ENCODE results near the gene DNAJA3. TPM values are rescaled to one million over a fixed set of nuclear protein-coding genes. Genes with fewer than 3 reads are reported as not detected.
A peak's percentile ranks its signal among the peaks of the same experiment; 100 is the strongest.

The DNAJA3 gene
- total RNA-seq, 1 donor, result 50.1 TPM

DNA sequence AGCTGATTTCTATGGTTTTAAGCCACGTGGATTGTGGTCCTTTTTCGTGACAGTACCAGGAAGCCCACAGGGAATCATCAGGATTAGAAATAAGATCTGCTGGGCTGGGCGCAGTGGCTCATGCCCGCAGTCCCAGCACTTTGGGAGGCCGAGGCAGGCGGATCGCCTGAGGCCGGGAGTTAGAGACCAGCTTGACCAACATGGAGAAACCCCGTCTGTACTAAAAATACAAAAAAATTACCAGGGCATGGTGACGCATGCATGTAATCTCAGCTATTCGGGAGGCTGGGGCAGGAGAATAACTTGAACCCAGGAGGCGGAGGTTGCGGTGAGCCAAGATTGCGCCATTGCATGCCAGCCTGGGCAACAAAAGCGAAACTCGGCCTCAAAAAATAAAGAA lies 42.2 kb downstream of the DNAJA3 start:
- TF ChIP-seq, protein P1, sequence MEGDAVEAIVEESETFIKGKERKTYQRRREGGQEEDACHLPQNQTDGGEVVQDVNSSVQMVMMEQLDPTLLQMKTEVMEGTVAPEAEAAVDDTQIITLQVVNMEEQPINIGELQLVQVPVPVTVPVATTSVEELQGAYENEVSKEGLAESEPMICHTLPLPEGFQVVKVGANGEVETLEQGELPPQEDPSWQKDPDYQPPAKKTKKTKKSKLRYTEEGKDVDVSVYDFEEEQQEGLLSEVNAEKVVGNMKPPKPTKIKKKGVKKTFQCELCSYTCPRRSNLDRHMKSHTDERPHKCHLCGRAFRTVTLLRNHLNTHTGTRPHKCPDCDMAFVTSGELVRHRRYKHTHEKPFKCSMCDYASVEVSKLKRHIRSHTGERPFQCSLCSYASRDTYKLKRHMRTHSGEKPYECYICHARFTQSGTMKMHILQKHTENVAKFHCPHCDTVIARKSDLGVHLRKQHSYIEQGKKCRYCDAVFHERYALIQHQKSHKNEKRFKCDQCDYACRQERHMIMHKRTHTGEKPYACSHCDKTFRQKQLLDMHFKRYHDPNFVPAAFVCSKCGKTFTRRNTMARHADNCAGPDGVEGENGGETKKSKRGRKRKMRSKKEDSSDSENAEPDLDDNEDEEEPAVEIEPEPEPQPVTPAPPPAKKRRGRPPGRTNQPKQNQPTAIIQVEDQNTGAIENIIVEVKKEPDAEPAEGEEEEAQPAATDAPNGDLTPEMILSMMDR (IDR thresholded peaks at IDR 0.05; ENCODE audit: insufficient read depth, low read depth, low read length), result no peak
- no peak overlapping the region for H3K4me3 ChIP-seq (ENCODE audit: low read depth, low read length)
- DNase-seq (ENCODE audit: low read depth), result no peak

DNA sequence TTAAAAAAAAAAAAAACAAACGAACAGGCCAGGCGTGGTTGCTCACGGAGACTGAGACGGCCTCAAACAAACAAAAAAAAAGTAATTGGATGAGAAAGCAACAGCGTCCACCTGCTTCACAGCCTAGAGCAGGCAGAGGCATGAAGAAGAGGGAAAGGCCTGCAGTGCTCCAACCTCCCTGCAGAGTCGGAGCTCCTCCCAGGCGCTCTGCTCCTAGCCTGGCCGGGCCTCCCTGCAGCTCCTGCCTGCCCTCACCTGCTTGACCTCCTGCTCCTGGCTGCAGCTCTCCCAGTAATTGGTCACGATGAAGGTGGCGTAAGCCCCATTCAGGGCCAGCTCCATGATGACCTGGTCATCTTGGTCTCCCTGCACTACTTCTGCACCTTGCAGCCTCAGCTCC lies 43.3 kb downstream of the DNAJA3 start:
- TF ChIP-seq, protein P1 (IDR thresholded peaks at IDR 0.05; ENCODE audit: insufficient read depth, low read depth, low read length), result no peak
- DNase-seq (ENCODE audit: low read depth), result no peak
- no peak overlapping the region for H3K4me3 ChIP-seq (ENCODE audit: low read depth, low read length)

DNA sequence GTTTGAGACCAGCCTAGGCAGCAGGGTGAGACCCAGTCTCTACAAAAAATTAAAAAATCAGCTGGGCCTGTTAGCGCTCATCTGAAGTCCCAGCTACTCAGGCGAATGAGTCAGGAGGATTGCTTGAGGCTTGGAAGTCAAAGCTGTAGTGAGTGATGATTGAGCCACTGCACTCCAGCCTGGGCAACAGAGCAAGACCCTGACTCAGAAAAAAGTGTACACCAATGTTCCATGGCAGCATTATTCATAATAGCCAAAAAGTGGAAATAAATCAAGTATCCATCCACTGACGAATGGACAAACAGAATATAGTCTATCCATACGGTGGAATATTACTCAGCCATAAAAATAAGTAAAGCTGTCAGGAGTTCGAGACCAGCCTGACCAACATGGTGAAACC lies 46.2 kb downstream of the DNAJA3 start:
- H3K4me3 ChIP-seq (ENCODE audit: low read depth, low read length), result no peak overlapping the region
- TF ChIP-seq, protein P1 (IDR thresholded peaks at IDR 0.05; ENCODE audit: insufficient read depth, low read depth, low read length), result no peak
- no peak for DNase-seq (ENCODE audit: low read depth)

DNA sequence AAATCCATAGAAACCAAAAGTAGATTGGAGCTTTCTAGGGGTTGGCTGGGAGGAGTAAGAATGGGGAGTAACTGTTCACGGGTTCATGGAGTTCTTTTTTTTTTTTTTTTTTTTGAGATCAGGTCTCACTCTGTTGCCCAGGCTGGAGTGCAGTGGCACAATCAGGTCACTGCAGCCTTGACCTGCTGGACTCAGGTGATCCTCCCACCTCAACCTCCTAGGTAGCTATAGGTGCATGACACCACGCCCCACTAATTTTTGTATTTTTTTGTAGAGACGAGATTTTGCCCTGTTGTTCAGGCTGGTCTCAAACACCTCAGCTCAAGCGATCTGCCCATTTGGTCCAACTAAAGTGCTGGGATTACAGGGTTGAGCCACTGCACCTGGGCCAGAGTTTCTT lies 47.2 kb downstream of the DNAJA3 start:
- H3K4me3 ChIP-seq (ENCODE audit: low read depth, low read length), result no peak overlapping the region
- DNase-seq (ENCODE audit: low read depth), result no peak
- TF ChIP-seq, protein P1 (IDR thresholded peaks at IDR 0.05; ENCODE audit: insufficient read depth, low read depth, low read length), result no peak

DNA sequence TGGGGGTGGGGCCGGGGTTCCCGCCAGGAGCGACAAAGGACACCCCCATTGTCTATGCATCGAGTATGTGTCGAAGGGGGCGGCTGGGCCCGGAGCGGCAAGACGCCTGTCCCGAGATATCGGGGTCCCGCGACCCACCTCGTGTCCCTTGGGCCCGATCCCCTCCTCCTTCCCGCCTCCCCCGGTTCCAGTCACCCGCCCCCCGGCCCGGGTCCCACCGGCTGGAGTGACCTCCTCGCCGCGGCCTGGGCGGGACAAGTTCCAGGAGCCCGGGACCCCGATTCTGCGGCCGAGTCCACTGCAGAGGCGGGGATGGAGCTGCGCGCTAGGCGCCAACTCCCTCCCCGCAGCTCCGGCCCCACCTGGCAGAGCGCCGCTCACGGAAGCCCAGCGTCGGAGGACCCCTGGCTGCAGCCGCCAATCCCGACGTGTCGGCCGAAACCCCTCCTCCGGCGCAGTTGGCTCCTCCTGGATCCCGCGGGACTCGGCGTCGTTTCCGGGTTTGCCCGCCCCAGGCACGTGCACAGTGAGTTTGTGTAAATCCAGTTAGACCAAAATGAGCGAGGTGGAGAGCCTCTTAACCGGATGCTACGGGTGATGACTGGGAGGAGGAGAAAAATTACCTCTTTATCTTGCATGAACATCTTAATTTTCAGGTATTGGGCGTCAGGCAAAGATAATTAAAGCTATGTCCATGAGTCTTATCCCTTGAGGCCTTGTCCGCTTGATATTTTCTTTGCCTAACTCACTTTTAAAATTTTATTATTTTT lies 48.7 kb downstream of the DNAJA3 start, which contains the start of gene NMRAL1:
NMRAL1 (minus strand) TSS at position 434 of the 770 bp plus-strand sequence. CDS start 493 bp downstream, outside the sequence.
- peak; percentile 92 for DNase-seq (ENCODE audit: low read depth)
- TF ChIP-seq, protein P1 (IDR thresholded peaks at IDR 0.05; ENCODE audit: insufficient read depth, low read depth, low read length), result no peak
- H3K4me3 ChIP-seq (ENCODE audit: low read depth, low read length), result peak within 1 kb of the TSS; percentile 65

DNA sequence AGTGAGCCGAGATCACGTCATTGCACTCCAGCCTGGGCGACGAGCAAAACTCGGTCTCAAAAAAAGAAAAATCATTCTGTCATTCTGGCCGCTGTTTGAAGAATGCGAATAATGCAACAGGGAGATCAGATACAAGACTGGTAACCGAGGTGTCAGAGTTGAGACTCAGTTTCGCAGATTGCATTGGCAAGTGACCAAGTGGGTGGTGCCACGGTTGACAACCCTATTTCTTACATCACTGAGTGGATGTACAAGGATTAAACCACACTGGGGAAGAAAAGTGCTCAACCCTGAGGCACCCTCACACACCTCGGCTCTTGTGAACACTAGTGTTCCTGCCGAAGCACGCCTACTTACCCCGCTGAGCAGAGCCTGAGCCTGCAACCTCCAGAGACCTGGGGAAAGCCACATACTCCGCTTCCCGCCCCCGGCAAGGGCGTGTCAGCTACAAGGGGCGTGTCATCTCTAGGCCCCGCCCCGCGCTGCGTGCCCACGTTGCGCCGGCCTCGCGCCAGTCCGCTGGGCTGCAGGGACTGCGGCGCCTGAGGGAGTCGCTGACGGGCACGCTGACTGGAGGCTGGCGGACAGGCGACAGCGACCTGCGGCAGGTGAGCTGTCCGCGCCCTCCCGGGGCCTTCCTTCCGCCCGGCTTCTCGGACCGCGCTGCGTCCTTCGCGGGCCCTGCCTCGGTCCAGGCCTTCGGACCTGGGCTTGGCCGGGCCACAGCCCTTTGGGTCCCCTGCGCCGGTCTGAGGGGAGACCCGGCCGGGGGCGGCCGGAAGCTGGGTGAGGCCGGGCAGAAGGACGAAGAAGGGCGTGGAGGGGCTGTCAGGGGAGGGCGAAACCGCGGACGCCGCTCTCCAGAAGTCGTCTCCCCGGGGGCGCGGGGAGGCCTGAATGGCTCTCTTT lies 50.5 kb downstream of the DNAJA3 start, which contains the start of gene HMOX2:
HMOX2 (plus strand) TSS at position 519 of the 909 bp plus-strand sequence. CDS start 29,127 bp downstream, outside the sequence.
- DNase-seq (ENCODE audit: low read depth), result peak; percentile 91

More for the DNA sequence above, 50.5 kb downstream of the DNAJA3 start, which contains the start of gene HMOX2:
- TF ChIP-seq, protein P1 (IDR thresholded peaks at IDR 0.05; ENCODE audit: insufficient read depth, low read depth, low read length), result peak; percentile 35
- H3K4me3 ChIP-seq (ENCODE audit: low read depth, low read length), result peak within 1 kb of the TSS; percentile 92
